Measurements from ENCODE around the gene DPYD. TPM values are rescaled to one million over a fixed set of nuclear protein-coding genes. Genes with fewer than 3 reads are reported as not detected.

DPYD gene
- total RNA-seq, 1 experiment from 2014 or later: 24.5 TPM

DNA sequence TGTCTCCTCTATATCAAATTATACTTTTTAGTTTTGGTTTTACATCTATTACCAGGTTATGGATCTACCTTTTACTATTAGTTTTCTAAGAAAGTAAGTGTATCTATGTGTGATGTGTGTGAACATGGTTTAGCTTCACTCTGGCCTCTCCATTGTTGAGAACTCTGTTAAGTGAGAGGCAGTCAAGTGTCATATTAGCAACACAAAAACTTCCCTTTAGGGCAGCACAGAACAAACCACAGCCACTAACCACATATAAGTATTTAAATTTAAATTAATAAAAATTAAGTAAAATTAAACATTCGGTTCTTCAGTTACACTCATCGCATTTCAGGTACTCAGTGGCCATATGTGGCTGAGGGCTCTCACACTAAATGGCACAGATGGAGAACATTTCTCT is 96.6 kb downstream of the DPYD start:
- no peaks in the 10 kb centered on the region for H3K9me3 ChIP-seq
- H3K4me3 ChIP-seq: no peak overlapping the region
- no peak for DNase-seq
- no peaks in the 10 kb centered on the region for H3K36me3 ChIP-seq
- no peaks in the 10 kb centered on the region for H3K27me3 ChIP-seq

- H3K27me3 ChIP-seq: no peaks in the 10 kb centered on the region
- no peak overlapping the region for H3K4me3 ChIP-seq
- no peaks in the 10 kb centered on the region for H3K36me3 ChIP-seq
- H3K9me3 ChIP-seq: no peaks in the 10 kb centered on the region
- DNase-seq: no peak
These were observed 100.2 kb downstream of the DPYD start for GRCh38 chr1:97820470-97821188.

GRCh38 chr1:97816927-97817326 is 103.9 kb downstream of the DPYD start:
- H3K36me3 ChIP-seq: no peaks in the 10 kb centered on the region
- DNase-seq: no peak
- no peaks in the 10 kb centered on the region for H3K27me3 ChIP-seq
- no peak overlapping the region for H3K4me3 ChIP-seq
- no peaks in the 10 kb centered on the region for H3K9me3 ChIP-seq

DNA sequence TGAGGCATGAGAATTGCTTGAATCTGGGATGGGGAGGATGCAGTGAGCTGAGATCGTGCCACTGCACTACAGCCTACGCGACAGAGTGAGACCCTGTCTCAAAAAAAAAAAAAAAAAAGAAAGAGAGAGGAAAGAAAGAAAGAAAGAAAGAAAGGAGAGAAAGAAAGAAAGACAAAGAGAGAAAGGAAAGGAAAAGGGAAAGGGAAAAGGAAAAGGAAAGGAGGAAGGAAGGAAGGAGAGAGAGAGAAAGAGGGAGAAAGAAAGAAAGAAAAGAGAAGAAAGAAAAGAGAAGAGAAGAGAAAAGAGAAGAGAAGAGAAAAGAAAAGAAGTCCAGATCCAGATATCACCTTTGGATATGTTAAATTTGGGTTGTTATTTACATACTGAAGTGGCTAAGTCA is 106.0 kb downstream of the DPYD start:
- Histone ChIP-seq H3K36me3 (no peaks in the 10 kb centered on the region; the same call in 1 of the 2 replicates), H3K9me3 (no peaks in the 10 kb centered on the region), H3K27me3 (no peaks in the 10 kb centered on the region), H3K4me3 (no peak overlapping the region)
- DNase-seq: no peak

DNA sequence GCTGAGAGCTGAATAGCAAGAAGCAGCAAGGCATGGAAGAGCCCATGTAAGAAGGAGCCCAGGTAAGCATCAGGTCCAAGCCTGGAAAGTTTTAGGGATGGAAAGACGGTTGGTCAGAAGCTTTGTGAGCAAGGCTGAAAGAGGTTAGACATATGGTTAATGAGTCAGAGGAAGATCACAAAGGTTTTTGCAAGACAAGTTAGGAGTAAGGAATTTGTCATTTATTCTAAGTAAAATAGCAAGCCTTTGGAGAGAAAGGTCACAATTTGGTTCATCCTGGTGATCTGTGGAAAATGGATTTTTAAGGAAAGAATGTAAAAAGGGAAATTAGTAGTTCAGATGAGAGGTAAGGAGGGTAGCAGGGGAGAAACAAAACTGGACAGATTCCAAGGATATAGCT is 106.7 kb downstream of the DPYD start:
- no peak for DNase-seq

GRCh38 chr1:97812076-97812475 is 108.8 kb downstream of the DPYD start:
- H3K27me3 ChIP-seq: no peaks in the 10 kb centered on the region
- H3K36me3 ChIP-seq: no peaks in the 10 kb centered on the region; the same call in 1 of the 2 replicates
- no peak overlapping the region for H3K4me3 ChIP-seq
- no peak for DNase-seq
- H3K9me3 ChIP-seq: no peaks in the 10 kb centered on the region

More for the DNA sequence above, 106.7 kb downstream of the DPYD start:
- Histone ChIP-seq H3K27me3 (no peaks in the 10 kb centered on the region), H3K9me3 (no peaks in the 10 kb centered on the region), H3K4me3 (no peak overlapping the region), H3K36me3 (no peaks in the 10 kb centered on the region; the same call in 1 of the 2 replicates)

- Histone ChIP-seq H3K9me3 (no peaks in the 10 kb centered on the region), H3K36me3 (no peaks in the 10 kb centered on the region; the same call in 1 of the 2 replicates), H3K27me3 (no peaks in the 10 kb centered on the region), H3K4me3 (no peak overlapping the region)
- DNase-seq: no peak
These were observed 113.8 kb downstream of the DPYD start for GRCh38 chr1:97806996-97807520.

DNA sequence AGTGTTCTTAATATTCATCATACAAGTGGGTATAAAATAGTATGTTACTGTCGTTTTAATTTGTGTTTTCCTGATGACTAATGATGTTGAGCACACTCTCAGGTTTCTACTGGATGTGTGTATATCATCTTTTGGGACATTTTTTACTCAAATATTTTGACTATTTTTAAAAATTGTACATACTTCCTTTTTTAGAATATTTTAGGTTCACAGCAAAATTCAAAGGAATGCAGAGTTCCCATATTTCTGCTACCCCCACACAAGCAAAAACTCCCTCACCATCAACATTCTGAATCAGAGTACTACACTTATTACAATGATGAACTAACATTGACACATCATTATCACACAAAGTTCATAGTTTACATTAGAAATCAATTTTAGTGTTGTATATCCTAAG is 114.5 kb downstream of the DPYD start:
- Histone ChIP-seq H3K36me3 (no peaks in the 10 kb centered on the region; the same call in 1 of the 2 replicates), H3K4me3 (no peak overlapping the region), H3K9me3 (no peaks in the 10 kb centered on the region), H3K27me3 (no peaks in the 10 kb centered on the region)
- DNase-seq: no peak

- DNase-seq: no peak
- no peak overlapping the region for H3K4me3 ChIP-seq
- no peaks in the 10 kb centered on the region for H3K9me3 ChIP-seq
- H3K36me3 ChIP-seq: no peaks in the 10 kb centered on the region
- no peaks in the 10 kb centered on the region for H3K27me3 ChIP-seq
These were observed 115.7 kb downstream of the DPYD start for GRCh38 chr1:97805093-97805492.

- Histone ChIP-seq H3K9me3 (no peaks in the 10 kb centered on the region), H3K4me3 (no peak overlapping the region), H3K36me3 (no peaks in the 10 kb centered on the region), H3K27me3 (no peaks in the 10 kb centered on the region)
- no peak for DNase-seq
These were observed 117.8 kb downstream of the DPYD start for GRCh38 chr1:97803026-97803425.

DNA sequence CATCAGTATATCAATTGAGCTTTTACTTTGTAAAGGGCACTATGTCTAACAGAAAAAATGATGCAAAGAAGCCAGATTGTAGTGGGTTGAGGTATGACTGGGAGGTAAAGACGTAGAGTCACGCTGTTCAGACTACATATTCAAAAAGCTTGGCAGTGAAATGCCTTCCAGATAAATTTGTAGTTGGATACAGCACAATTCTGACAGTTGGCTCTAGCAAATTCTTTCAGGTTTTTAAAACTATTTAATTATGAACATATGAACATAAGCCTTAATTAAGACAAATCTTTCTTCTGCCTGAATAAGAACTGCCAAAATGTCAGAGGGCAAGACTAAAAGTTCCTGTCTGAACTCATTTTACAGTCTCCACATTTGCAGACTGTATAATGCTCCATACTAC is 118.8 kb downstream of the DPYD start:
- H3K27me3 ChIP-seq: no peaks in the 10 kb centered on the region
- no peak overlapping the region for H3K4me3 ChIP-seq
- no peaks in the 10 kb centered on the region for H3K9me3 ChIP-seq
- no peak for DNase-seq
- no peaks in the 10 kb centered on the region for H3K36me3 ChIP-seq

DNA sequence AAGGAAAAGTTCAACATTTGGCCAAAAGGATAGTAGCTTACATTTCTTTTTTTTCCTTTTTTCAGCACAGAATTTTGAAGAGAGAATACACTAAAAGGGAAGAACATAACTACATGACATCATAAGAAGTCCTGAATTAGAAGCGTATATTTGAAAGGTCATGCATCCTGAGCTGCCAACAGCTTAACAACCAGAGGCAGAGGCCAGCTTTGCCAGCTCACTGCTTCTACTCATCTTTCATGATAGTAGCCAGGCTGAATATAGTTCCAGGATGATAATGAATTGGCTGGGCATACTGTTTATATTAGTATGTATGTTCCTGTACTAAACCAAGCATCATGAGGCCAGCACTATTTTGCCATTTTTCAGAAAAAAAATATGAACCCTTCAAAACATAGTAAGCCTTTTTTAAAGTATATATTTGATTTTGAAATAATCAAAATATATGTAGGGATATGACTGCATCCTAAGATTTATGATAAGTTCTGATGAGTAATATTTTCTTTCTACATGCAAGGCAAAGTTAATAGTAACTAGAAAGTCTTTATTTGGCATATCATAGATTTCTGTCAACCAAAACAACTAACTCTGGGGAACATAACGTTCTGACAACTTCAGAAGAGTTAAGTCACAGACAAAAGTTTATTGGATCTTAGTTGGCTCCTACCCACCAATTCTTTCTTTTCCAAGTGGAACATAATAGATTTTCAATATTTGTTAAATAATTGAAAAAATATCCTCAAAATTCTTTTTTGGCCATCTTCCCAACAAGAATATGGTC is 123.2 kb downstream of the DPYD start:
- H3K27me3 ChIP-seq: no peaks in the 10 kb centered on the region
- no peaks in the 10 kb centered on the region for H3K36me3 ChIP-seq
- no peak overlapping the region for H3K4me3 ChIP-seq
- no peaks in the 10 kb centered on the region for H3K9me3 ChIP-seq
- DNase-seq: peak; percentile 86

- no peaks in the 10 kb centered on the region for H3K36me3 ChIP-seq
- peak; percentile 1 for DNase-seq
- H3K4me3 ChIP-seq: no peak overlapping the region
- H3K9me3 ChIP-seq: no peaks in the 10 kb centered on the region
- no peaks in the 10 kb centered on the region for H3K27me3 ChIP-seq
These were observed 124.1 kb downstream of the DPYD start for GRCh38 chr1:97796711-97797110.

DNA sequence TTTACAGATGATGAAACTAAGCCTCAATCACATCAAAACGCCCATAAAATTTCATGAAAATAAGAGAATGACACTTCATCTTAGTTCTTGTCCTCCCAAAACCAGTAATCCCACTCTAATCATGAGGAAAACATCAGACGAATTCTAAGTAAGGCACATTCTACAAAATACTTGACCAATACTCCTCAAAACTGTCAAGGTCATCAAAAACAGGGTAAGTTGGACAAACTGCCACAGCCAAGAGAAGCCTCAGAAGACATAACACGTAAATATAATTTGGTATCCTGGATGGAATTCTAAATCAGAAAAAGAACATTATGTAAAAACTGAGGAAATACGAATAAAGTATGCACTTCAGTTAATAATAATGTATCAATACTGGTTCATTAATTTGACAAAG is 128.2 kb downstream of the DPYD start:
- Histone ChIP-seq H3K9me3 (no peaks in the 10 kb centered on the region), H3K36me3 (no peaks in the 10 kb centered on the region), H3K27me3 (no peaks in the 10 kb centered on the region), H3K4me3 (no peak overlapping the region)
- no peak for DNase-seq

DNA sequence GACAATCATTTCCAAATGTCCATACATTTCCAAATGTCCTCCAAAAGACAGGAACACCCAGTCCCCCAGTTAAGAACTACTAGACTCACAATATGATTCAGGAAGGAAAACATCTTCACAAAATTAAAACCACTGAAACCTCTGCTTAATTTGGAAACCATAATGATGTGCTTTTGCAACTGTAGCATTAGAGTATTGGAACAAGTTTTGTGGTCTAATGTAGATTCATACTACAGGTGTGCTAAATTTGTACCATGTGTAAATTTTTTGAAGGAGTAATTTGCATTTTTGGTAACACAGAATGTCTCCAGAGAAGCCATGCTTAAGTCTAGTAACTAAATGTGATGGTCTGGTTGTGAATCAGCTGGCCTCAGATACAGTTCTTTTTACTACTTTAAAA is 129.6 kb downstream of the DPYD start:
- Histone ChIP-seq H3K4me3 (no peak overlapping the region), H3K9me3 (no peaks in the 10 kb centered on the region), H3K27me3 (no peaks in the 10 kb centered on the region), H3K36me3 (no peaks in the 10 kb centered on the region)
- no peak for DNase-seq

GRCh38 chr1:97787231-97787630 is 133.6 kb downstream of the DPYD start:
- Histone ChIP-seq H3K27me3 (no peaks in the 10 kb centered on the region), H3K36me3 (no peaks in the 10 kb centered on the region), H3K4me3 (no peak overlapping the region), H3K9me3 (no peaks in the 10 kb centered on the region)
- DNase-seq: no peak

DNA sequence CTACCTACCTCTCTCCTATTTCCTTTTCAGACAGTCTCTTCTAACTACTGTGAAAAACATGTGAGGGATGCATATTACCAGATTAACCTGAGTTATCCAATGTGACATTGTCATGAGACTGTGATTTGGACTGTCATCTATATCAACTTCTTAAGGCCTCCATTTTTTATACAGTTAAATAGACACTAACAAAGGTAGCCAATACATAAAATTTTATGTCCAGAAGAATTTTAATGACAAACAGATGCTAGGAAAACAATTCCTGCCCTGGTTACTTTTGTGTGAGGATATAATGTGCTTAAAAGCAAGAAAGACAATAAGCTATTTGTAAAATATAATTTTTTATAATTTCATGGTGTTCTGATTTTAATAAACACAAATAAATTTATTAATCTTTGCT is 136.2 kb downstream of the DPYD start:
- no peak for DNase-seq
- no peak overlapping the region for H3K4me3 ChIP-seq
- no peaks in the 10 kb centered on the region for H3K27me3 ChIP-seq
- no peaks in the 10 kb centered on the region for H3K9me3 ChIP-seq
- no peaks in the 10 kb centered on the region for H3K36me3 ChIP-seq

DNA sequence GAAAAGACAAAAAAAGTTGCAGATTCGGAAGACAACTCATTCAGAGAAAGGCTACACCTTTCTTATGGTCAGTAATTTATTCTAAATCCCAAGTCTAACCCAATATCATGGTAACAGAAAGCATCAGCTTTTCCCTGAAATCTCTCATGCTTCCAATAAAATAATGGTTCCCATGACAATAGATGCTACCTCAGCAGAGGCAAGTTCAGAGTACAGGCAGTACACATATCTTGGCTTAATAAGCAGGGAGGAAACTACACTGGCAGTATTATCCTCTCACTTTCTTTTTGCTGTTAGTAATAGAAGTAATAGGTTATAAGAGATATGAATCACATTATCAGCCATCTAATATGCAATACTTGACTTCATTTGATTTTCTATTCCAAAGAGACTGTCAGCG is 137.1 kb downstream of the DPYD start:
- no peaks in the 10 kb centered on the region for H3K27me3 ChIP-seq
- H3K36me3 ChIP-seq: no peaks in the 10 kb centered on the region
- no peak for DNase-seq
- no peaks in the 10 kb centered on the region for H3K9me3 ChIP-seq
- no peak overlapping the region for H3K4me3 ChIP-seq

Measured in MG63 (cell line).